ENCODE measurements around the gene CAMK2N1. TPM values are rescaled to one million over a fixed set of nuclear protein-coding genes. Genes with fewer than 3 reads are reported as not detected.

Gene CAMK2N1
- total and polyA plus RNA-seq, 2 donors from 2014 or later = 80.6 to 120 TPM

DNA sequence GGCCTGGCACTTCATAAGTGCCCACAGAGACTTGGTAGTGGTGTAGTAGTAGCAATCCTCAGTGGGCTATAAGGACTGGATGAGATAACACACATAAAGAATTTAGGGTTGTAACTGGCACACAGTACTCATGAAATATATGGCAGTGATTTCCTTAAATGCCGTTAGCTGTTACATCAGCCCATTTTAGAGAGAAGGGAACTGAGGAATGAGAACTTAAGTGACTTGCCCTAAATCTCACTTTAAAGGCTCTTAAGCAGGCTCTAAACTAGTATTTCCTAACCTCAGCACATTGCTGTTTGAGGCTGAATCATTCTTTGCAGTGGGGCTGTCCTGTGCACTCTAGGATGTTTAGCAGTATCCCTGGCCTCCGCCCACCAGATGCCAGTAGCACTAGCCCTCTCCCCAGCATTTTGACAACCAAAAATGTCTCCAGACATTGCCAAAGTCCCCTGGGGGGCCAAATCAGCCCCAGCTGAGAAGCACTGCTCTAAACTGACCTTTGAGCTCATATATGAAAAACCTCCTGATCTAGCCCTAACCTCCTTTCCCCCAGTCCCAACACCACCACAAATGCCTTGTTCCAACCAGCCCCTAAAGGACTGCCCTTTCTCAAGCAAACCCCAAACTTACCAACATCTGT, 11.6 kb downstream of the CAMK2N1 start:
- Histone ChIP-seq H3K27ac (ENCODE audit: low read depth in 2 of 2, low read length in 2 of 2) (peak overlapping the region; percentile 20 to 48), H3K4me3 (ENCODE audit: low read length in 3 of 3) (no peak overlapping the region), H3K9me3 (ENCODE audit: control insufficient read depth in 2 of 3, insufficient read depth in 1 of 3, low read length in 3 of 3) (no peaks in the 10 kb centered on the region), H3K9ac (ENCODE audit: low read length in 3 of 3) (no peak overlapping the region), H3K36me3 (ENCODE audit: control insufficient read depth in 2 of 3, insufficient read depth in 3 of 3, low read length in 3 of 3) (no peaks in the 10 kb centered on the region), H3K27me3 (ENCODE audit: control insufficient read depth, insufficient read depth, low read length) (no peaks in the 10 kb centered on the region), H3K4me1 (ENCODE audit: control insufficient read depth in 2 of 3, insufficient read depth in 2 of 3, low read depth in 1 of 3, low read length in 3 of 3) (peaks cover 11 to 48% (median 33%) of the 10 kb centered on the region in 3 donors)
- TF ChIP-seq, protein P1, sequence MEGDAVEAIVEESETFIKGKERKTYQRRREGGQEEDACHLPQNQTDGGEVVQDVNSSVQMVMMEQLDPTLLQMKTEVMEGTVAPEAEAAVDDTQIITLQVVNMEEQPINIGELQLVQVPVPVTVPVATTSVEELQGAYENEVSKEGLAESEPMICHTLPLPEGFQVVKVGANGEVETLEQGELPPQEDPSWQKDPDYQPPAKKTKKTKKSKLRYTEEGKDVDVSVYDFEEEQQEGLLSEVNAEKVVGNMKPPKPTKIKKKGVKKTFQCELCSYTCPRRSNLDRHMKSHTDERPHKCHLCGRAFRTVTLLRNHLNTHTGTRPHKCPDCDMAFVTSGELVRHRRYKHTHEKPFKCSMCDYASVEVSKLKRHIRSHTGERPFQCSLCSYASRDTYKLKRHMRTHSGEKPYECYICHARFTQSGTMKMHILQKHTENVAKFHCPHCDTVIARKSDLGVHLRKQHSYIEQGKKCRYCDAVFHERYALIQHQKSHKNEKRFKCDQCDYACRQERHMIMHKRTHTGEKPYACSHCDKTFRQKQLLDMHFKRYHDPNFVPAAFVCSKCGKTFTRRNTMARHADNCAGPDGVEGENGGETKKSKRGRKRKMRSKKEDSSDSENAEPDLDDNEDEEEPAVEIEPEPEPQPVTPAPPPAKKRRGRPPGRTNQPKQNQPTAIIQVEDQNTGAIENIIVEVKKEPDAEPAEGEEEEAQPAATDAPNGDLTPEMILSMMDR (IDR thresholded peaks at IDR 0.05; ENCODE audit: borderline replicate concordance, extremely low read depth, insufficient read depth) = no peak
- DNase-seq = no peak
- intact Hi-C loops (cut with DNase I) = no loop called here
- no peak for FAIRE-seq

DNA sequence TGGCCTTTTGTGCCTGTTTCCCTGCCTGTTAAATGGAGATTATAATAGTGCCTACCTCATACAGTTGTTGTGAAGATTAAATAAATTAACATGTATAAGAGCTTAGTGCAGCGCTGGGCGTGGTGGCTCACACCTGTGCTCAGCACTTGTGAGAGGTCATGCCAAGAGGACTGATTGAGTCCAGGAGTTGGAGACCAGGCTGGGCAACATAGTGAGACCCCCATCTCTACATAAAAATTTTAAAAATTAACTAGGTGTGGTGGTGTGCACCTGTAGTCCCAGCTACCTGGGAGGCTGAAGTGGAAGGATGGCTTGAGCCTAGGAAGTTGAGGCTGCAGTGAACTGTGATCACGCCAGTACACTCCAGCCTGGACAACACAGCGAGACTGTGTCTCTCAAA, 12.1 kb downstream of the CAMK2N1 start:
- H3K27me3 ChIP-seq (ENCODE audit: control insufficient read depth, insufficient read depth, low read length) = no peaks in the 10 kb centered on the region

DNA sequence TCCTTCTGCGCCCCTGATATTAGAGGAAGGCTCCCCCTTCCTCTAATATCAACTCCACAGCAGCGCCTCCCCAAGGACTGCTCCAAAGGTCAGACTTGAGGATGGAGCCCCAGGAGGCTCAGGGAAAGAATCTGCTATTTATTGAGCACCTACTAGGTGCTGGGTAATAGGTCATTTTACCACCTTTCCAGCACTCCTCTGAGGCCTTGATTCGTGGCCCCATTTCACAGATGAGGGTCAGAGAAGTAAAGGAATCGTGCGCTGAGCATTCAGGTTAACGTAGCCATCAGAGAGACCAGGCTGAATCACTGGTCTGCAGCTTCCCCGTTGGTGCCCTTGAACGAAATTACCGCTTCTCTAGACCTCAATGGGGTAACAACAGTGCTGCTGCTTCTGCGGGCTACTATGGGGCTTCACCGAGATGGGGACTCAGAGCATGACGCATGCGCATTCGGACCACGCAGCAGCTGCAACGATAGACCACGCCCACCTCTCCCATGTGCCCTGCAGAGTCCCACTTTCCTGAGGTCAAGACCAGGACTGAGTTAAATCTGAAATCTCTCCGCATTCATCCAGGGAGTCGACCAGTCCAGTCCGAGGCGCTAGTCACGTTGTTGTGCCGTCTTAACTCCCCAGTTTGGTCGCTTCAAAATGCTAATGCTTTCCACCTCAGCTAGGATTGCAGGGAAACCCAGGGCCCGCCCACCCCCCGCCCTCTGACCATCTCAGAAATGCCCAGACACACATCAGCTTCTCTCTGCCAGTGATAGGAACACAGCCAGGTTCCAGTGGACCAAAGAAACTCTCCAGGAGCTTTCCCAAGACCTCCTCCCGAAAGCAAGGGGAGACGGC, 12.9 kb downstream of the CAMK2N1 start:
- H3K27ac ChIP-seq (ENCODE audit: low read depth in 2 of 2, low read length in 2 of 2) = peak overlapping the region; percentile 1 to 10
- FAIRE-seq (no peak), DNase-seq (peak; percentile 87 to 91 (median 89))
- no peaks in the 10 kb centered on the region for H3K36me3 ChIP-seq (ENCODE audit: control insufficient read depth in 2 of 3, insufficient read depth in 3 of 3, low read length in 3 of 3)
- H3K4me1 ChIP-seq (ENCODE audit: control insufficient read depth in 2 of 3, insufficient read depth in 2 of 3, low read depth in 1 of 3, low read length in 3 of 3) = peaks cover 5 to 35% (median 24%) of the 10 kb centered on the region in 3 donors
- no peaks in the 10 kb centered on the region for H3K27me3 ChIP-seq (ENCODE audit: control insufficient read depth, insufficient read depth, low read length)
- intact Hi-C loops (cut with DNase I) = no loop called here
- H3K9ac ChIP-seq (ENCODE audit: low read length in 3 of 3) = no peak overlapping the region
- TF ChIP-seq, protein P1 (IDR thresholded peaks at IDR 0.05; ENCODE audit: borderline replicate concordance, extremely low read depth, insufficient read depth) = no peak
- H3K9me3 ChIP-seq (ENCODE audit: control insufficient read depth in 2 of 3, insufficient read depth in 1 of 3, low read length in 3 of 3) = no peaks in the 10 kb centered on the region
- peak overlapping the region; percentile 9 to 32 (median 12) for H3K4me3 ChIP-seq (ENCODE audit: low read length in 3 of 3)

More for the DNA sequence above, 12.1 kb downstream of the CAMK2N1 start:
- peak overlapping the region in 1 of 2 donors; percentile 48 for H3K27ac ChIP-seq (ENCODE audit: low read depth in 2 of 2, low read length in 2 of 2)
- H3K9me3 ChIP-seq (ENCODE audit: control insufficient read depth in 2 of 3, insufficient read depth in 1 of 3, low read length in 3 of 3) = no peaks in the 10 kb centered on the region
- FAIRE-seq (no peak), DNase-seq (no peak)
- TF ChIP-seq, protein P1 (IDR thresholded peaks at IDR 0.05; ENCODE audit: borderline replicate concordance, extremely low read depth, insufficient read depth) = no peak
- H3K9ac ChIP-seq (ENCODE audit: low read length in 3 of 3) = no peak overlapping the region
- peak overlapping the region in 1 of 3 donors; percentile 9 for H3K4me3 ChIP-seq (ENCODE audit: low read length in 3 of 3)
- H3K4me1 ChIP-seq (ENCODE audit: control insufficient read depth in 2 of 3, insufficient read depth in 2 of 3, low read depth in 1 of 3, low read length in 3 of 3) = peaks cover 11 to 43% (median 30%) of the 10 kb centered on the region in 3 donors
- intact Hi-C loops (cut with DNase I) = no loop called here
- no peaks in the 10 kb centered on the region for H3K36me3 ChIP-seq (ENCODE audit: control insufficient read depth in 2 of 3, insufficient read depth in 3 of 3, low read length in 3 of 3)

Measured in kidney (tissue), 14 donors.